ENCODE results near the gene CAMSAP1. TPM values are rescaled to one million over a fixed set of nuclear protein-coding genes. Genes with fewer than 3 reads are reported as not detected.

CAMSAP1 gene
- total and polyA plus RNA-seq, 10 donors = 2.4 to 34.3 (median 19.8) TPM

- intact Hi-C loops (cut with DNase I; ENCODE audit: low total_unique reads) = no loop called here
- H3K36me3 ChIP-seq = peaks cover 0 to 11% (median 0%) of the 10 kb centered on the region in 6 donors
Observed at GRCh38 chr9:135792268-135793128, 114.8 kb downstream of the CAMSAP1 start.

GRCh38 chr9:135791431-135792267 lies 115.7 kb downstream of the CAMSAP1 start:
- no peak overlapping the region for H3K27ac ChIP-seq
- TF ChIP-seq POLR2AphosphoS5 (IDR thresholded peaks at IDR 0.05) (peak in 1 of 3 donors; percentile 41), POLR2A (IDR thresholded peaks at IDR 0.05) (no peak)
- WGBS, 5 donors = 70 to 86% (median 81%) methylated on average over 16 to 35 of the region's 35 CpGs
- peaks cover 0 to 12% (median 0%) of the 10 kb centered on the region in 7 donors for H3K27me3 ChIP-seq (replicated peaks in 1 of 7)
- peaks cover 0 to 19% (median 0%) of the 10 kb centered on the region in 6 donors for H3K36me3 ChIP-seq
- no peak for DNase-seq
- no peaks in the 10 kb centered on the region for H3K9me3 ChIP-seq
- intact Hi-C loops (cut with DNase I; ENCODE audit: low total_unique reads) = no loop called here
- no peaks in the 10 kb centered on the region for H3K4me1 ChIP-seq
- H3K4me3 ChIP-seq = no peak overlapping the region

More at GRCh38 chr9:135792268-135793128, 114.8 kb downstream of the CAMSAP1 start:
- Histone ChIP-seq H3K27ac (no peak overlapping the region), H3K27me3 (replicated peaks in 1 of 7) (peaks cover 0 to 7% (median 0%) of the 10 kb centered on the region in 7 donors), H3K4me3 (no peak overlapping the region), H3K9me3 (no peaks in the 10 kb centered on the region), H3K4me1 (peaks cover 0 to 4% (median under 1%) of the 10 kb centered on the region in 6 donors)
- WGBS, 5 donors = 79 to 92% (median 83%) methylated on average over 21 to 31 of the region's 31 CpGs
- no peak for DNase-seq
- TF ChIP-seq CTCF (IDR thresholded peaks at IDR 0.05 in 8 of 11, conservative IDR thresholded peaks at IDR 0.05 in 3 of 11) (no peak), POLR2A (IDR thresholded peaks at IDR 0.05) (no peak), POLR2AphosphoS5 (IDR thresholded peaks at IDR 0.05) (no peak)

GRCh38 chr9:135790850-135791249 lies 116.5 kb downstream of the CAMSAP1 start:
- Histone ChIP-seq H3K9me3 (no peaks in the 10 kb centered on the region), H3K36me3 (peaks cover 0 to 27% (median 0%) of the 10 kb centered on the region in 6 donors), H3K27ac (no peak overlapping the region), H3K27me3 (replicated peaks in 1 of 7) (peaks cover 0 to 16% (median 0%) of the 10 kb centered on the region in 7 donors), H3K4me3 (no peak overlapping the region), H3K4me1 (no peaks in the 10 kb centered on the region)
- DNase-seq = no peak
- WGBS, 5 donors = 58 to 84% (median 80%) methylated on average over 4 to 11 of the region's 11 CpGs
- intact Hi-C loops (cut with DNase I; ENCODE audit: low total_unique reads) = no loop called here
- TF ChIP-seq POLR2A (IDR thresholded peaks at IDR 0.05) (no peak), CTCF (IDR thresholded peaks at IDR 0.05 in 8 of 11, conservative IDR thresholded peaks at IDR 0.05 in 3 of 11) (no peak)

- no peak for DNase-seq
- no peak overlapping the region for H3K4me3 ChIP-seq
- peaks cover 0 to 16% (median 0%) of the 10 kb centered on the region in 7 donors for H3K27me3 ChIP-seq (replicated peaks in 1 of 7)
- no peaks in the 10 kb centered on the region for H3K4me1 ChIP-seq
- intact Hi-C loops (cut with DNase I; ENCODE audit: low total_unique reads) = no loop called here
- H3K9me3 ChIP-seq = no peaks in the 10 kb centered on the region
- no peak overlapping the region for H3K27ac ChIP-seq
- TF ChIP-seq CTCF (IDR thresholded peaks at IDR 0.05 in 8 of 11, conservative IDR thresholded peaks at IDR 0.05 in 3 of 11) (no peak), POLR2A (IDR thresholded peaks at IDR 0.05) (no peak), POLR2AphosphoS5 (IDR thresholded peaks at IDR 0.05) (no peak)
- WGBS, 5 donors = 71 to 94% (median 90%) methylated on average over 9 to 10 of the region's 10 CpGs
- H3K36me3 ChIP-seq = peaks cover 0 to 32% (median 0%) of the 10 kb centered on the region in 6 donors
Observed at GRCh38 chr9:135790356-135790755, 117.0 kb downstream of the CAMSAP1 start.
